HCT116 (cell line): ENCODE measurements around the gene CXCL13. TPM values are rescaled to one million over a fixed set of nuclear protein-coding genes. Genes with fewer than 3 reads are reported as not detected.

Experiments used
- ATAC-seq: fragments of 200-7000 bp; cut with Tn5 transposase; 2 replicates; pipeline ENCODE4 v1.9.1; 2020; ENCODE audit warnings: mild to moderate bottlenecking, moderate library complexity
- BruUV-seq: library from RNA; stranded (reverse); fragments of 400-500 nt; replicated peaks from 2 replicates; lab custom pipeline; 2021; lab: Mats Ljungman, UMichigan
- CTCF ChIA-PET: fragments of 300-600 bp; sonication (Branson Sonifier 250); formaldehyde crosslinking; loops from one replicate; lab custom pipeline; 2021; ENCODE audit warnings: antibody characterized with exemption; lab: Charles Lee
- POLR2A ChIA-PET: fragments of 300-600, 350-600 bp; sonication (Branson Sonifier 250); formaldehyde crosslinking; loops from one replicate; lab custom pipeline; 2021; ENCODE audit warnings: antibody characterized with exemption; lab: Charles Lee
- RAD21 ChIA-PET, 2 experiments: fragments of 300-600 bp; sonication (Branson Sonifier 250); formaldehyde crosslinking; loops; one replicate each; lab custom pipeline; 2023; ENCODE audit warnings: low total read pairs in 2 of 2; ENCODE audit not compliant: uncharacterized antibody in 2 of 2, unreplicated experiment in 2 of 2, low non-redundant PET in 1 of 2; lab: Charles Lee
- DNase-seq: peaks from one replicate; pipeline ENCODE4 v3.0.0-alpha.2; 2010; ENCODE audit warnings: low read depth, low spot score
- H2AFZ ChIP-seq: fragments of 200-600 bp; shearing (Covaris generic), sonication (generic); 2 replicates; pipeline ENCODE4 v1.6.1; 2017; ENCODE audit warnings: low read depth, mixed run types, mixed read lengths, antibody characterized with exemption, low read length; ENCODE audit not compliant: poor library complexity, severe bottlenecking
- H3K27ac ChIP-seq: 2 replicates; pipeline ENCODE4 v1.5.1; 2012; ENCODE audit warnings: low read depth, low read length
- H3K27me3 ChIP-seq: fragments of 200-600 bp; sonication (generic); 2 replicates; pipeline ENCODE4 v1.6.1; 2016; ENCODE audit warnings: mixed run types, low read length, mixed read lengths; ENCODE audit not compliant: insufficient read depth
- H3K36me3 ChIP-seq, 2 experiments: fragments of 200-500 bp in 1 of 2; fragments of 200-600 bp in 1 of 2; sonication (Bioruptor generic) in 1 of 2; sonication (generic) in 1 of 2; 2 replicates each; pipeline versions ENCODE4 v1.5.1 to v1.6.1; 2014 to 2016; ENCODE audit warnings: low read length in 2 of 2, inconsistent platforms in 1 of 2, mixed read lengths in 1 of 2, mixed run types in 1 of 2; ENCODE audit not compliant: insufficient read depth in 2 of 2, control insufficient read depth in 1 of 2
- H3K4me1 ChIP-seq, 2 experiments: fragments of 200-600 bp in 1 of 2; sonication (generic) in 1 of 2; 2 replicates each; pipeline versions ENCODE4 v1.5.1 to v1.6.1; 2012 to 2017; ENCODE audit warnings: low read length in 2 of 2, inconsistent platforms in 1 of 2, mild to moderate bottlenecking in 1 of 2, mixed read lengths in 1 of 2, mixed run types in 1 of 2, moderate library complexity in 1 of 2; ENCODE audit not compliant: insufficient read depth in 2 of 2, control insufficient read depth in 1 of 2
- H3K4me2 ChIP-seq: fragments of 200-600 bp; sonication (generic); 2 replicates; pipeline ENCODE4 v1.6.1; 2017; ENCODE audit warnings: mixed run types, low read length, mixed read lengths
- H3K4me3 ChIP-seq, 2 experiments: fragments of 200-600 bp in 1 of 2; sonication (generic) in 1 of 2; replicated peaks in 1 of 2; 2 replicates each; pipeline ENCODE4 v1.5.1; 2011 to 2016; ENCODE audit warnings: low read length in 2 of 2, control low read depth in 1 of 2, low read depth in 1 of 2, mild to moderate bottlenecking in 1 of 2, mixed read lengths in 1 of 2, mixed run types in 1 of 2
- H3K79me2 ChIP-seq: fragments of 200-600 bp; sonication (generic); 2 replicates; pipeline ENCODE4 v1.6.1; 2017; ENCODE audit warnings: mild to moderate bottlenecking, mixed run types, low read length, moderate library complexity, mixed read lengths; ENCODE audit not compliant: insufficient read depth
- H3K9ac ChIP-seq: fragments of 200-600 bp; sonication (generic); 2 replicates; pipeline ENCODE4 v1.6.1; 2016; ENCODE audit warnings: low read length, mixed read lengths
- H3K9me2 ChIP-seq: fragments of 200-600 bp; sonication (generic), shearing (Covaris generic); 2 replicates; pipeline ENCODE4 v1.6.1; 2017; ENCODE audit warnings: mixed run types, mild to moderate bottlenecking, moderate library complexity; ENCODE audit not compliant: insufficient read depth
- H3K9me3 ChIP-seq, 2 experiments: fragments of 200-500 bp in 1 of 2; fragments of 200-600 bp in 1 of 2; sonication (Bioruptor generic) in 1 of 2; sonication (generic) in 1 of 2; 2 replicates each; pipeline ENCODE4 v1.6.1; 2014 to 2017; ENCODE audit warnings: low read length in 2 of 2, mixed read lengths in 2 of 2, inconsistent platforms in 1 of 2, low read depth in 1 of 2, mild to moderate bottlenecking in 1 of 2, mixed run types in 1 of 2, moderate library complexity in 1 of 2; ENCODE audit not compliant: control insufficient read depth in 1 of 2, insufficient read depth in 1 of 2
- H4K20me1 ChIP-seq: fragments of 200-600 bp; sonication (generic), shearing (Covaris generic); 2 replicates; pipeline ENCODE4 v1.6.1; 2017; ENCODE audit warnings: mixed run types, mild to moderate bottlenecking, moderate library complexity; ENCODE audit not compliant: insufficient read depth
- CBX3 ChIP-seq: IDR thresholded peaks from 2 replicates; pipeline ENCODE4 v1.6.1; 2012; ENCODE audit warnings: low read depth
- CEBPB ChIP-seq: IDR thresholded peaks from 2 replicates; pipeline ENCODE4 v1.6.1; 2012; ENCODE audit warnings: low read depth
- EGR1 ChIP-seq: IDR thresholded peaks from 2 replicates; pipeline ENCODE4 v1.6.1; 2012; ENCODE audit warnings: low read depth
- JUND ChIP-seq: IDR thresholded peaks from 2 replicates; pipeline ENCODE4 v1.6.1; 2012
- POLR2AphosphoS5 ChIP-seq: IDR thresholded peaks from 2 replicates; pipeline ENCODE4 v1.6.1; 2011; ENCODE audit warnings: mild to moderate bottlenecking, low read depth, low read length, moderate library complexity
- REST ChIP-seq: IDR thresholded peaks from 2 replicates; pipeline ENCODE4 v1.6.1; 2012; ENCODE audit warnings: low read depth
- SRF ChIP-seq: IDR thresholded peaks from 2 replicates; pipeline ENCODE4 v1.6.1; 2012; ENCODE audit warnings: low read depth
- ZNF274 ChIP-seq: fragments of 200-500 bp; sonication (Bioruptor generic); IDR thresholded peaks from 2 replicates; pipeline ENCODE4 v1.6.1; 2014; ENCODE audit warnings: mild to moderate bottlenecking, low read depth, low read length, inconsistent platforms
- intact Hi-C: fragments of 100-400 bp; cut with micrococcal nuclease; formaldehyde crosslinking; loops from 2 replicates; pipeline ENCODE4 v1.10.0; 2022
- total RNA-seq: library from RNA; stranded (reverse); gene quantifications from one replicate; pipeline ENCODE4 v1.2.1, GENCODE V29; 2021; ENCODE audit not compliant: unreplicated experiment
- TF ChIP-seq, protein P1 (sequence below): IDR thresholded peaks from 2 replicates; pipeline ENCODE4 v1.6.1; 2011; ENCODE audit warnings: mild to moderate bottlenecking, low read length, moderate library complexity; ENCODE audit not compliant: insufficient replicate concordance; ENCODE audit errors: extremely low read depth

Gene CXCL13
- total RNA-seq, 1 experiment from 2014 or later = not detected

DNA sequence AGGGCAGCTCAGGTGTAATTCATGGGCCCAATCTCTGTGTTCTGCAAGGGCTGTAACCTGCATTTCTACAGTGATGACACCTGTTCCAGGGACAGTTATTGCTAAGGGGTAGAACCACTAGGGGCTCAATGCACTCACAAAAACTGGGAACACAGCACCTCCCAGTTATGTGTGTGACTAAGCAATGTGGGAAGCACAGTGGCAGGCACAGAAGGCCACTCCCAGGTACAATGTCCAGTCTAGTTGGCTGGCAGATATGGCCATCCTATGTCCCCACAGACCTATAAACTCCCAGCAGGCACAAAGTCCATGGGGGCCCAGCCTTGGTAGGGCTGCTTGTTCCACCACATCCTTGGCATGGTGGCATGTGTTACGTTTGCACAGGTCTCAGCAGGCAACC lies 25.7 kb downstream of the CXCL13 start (continued):
- TF ChIP-seq, protein P1, sequence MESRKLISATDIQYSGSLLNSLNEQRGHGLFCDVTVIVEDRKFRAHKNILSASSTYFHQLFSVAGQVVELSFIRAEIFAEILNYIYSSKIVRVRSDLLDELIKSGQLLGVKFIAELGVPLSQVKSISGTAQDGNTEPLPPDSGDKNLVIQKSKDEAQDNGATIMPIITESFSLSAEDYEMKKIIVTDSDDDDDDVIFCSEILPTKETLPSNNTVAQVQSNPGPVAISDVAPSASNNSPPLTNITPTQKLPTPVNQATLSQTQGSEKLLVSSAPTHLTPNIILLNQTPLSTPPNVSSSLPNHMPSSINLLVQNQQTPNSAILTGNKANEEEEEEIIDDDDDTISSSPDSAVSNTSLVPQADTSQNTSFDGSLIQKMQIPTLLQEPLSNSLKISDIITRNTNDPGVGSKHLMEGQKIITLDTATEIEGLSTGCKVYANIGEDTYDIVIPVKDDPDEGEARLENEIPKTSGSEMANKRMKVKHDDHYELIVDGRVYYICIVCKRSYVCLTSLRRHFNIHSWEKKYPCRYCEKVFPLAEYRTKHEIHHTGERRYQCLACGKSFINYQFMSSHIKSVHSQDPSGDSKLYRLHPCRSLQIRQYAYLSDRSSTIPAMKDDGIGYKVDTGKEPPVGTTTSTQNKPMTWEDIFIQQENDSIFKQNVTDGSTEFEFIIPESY = no peak
- TF ChIP-seq REST (no peak), EGR1 (no peak), POLR2AphosphoS5 (no peak), ZNF274 (no peak)

DNA sequence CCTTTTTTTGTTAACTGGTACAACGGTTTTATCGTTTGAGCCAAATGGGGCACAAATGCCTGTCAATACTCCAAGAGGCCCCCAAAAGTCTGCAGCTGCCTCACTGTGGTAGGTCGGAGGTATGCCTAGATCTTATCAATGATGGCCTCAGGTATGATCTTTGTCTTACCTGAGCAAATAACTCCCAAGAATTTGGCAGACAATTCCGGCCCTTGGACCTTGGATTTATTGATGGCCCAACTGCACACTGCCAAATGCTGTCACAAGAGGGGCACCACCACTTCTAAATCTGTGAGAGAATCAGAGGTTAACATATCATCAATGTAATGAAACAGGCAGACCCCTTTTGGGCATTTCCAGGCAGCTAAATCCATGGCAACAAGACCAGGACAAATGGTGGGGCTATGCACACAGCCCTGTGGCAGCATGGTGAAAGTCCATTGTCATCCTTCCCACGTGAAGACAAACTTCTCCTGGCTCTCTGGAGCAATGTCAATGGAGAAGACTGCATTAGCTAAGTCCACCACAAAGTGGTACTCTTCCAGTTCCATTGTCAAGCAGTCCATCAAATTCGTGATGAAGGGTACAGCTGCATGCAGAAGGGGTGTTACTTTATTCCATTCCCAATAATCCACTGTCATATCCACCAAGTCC lies 28.6 kb downstream of the CXCL13 start:
- Histone ChIP-seq H3K27me3 (no peaks in the 10 kb centered on the region), H3K4me3 (no peak overlapping the region), H2AFZ (no peak overlapping the region), H3K9ac (no peak overlapping the region), H3K79me2 (no peaks in the 10 kb centered on the region), H3K27ac (no peak overlapping the region), H3K9me2 (no peaks in the 10 kb centered on the region), H3K9me3 (no peaks in the 10 kb centered on the region), H3K36me3 (no peaks in the 10 kb centered on the region), H4K20me1 (no peaks in the 10 kb centered on the region), H3K4me2 (no peak overlapping the region), H3K4me1 (peaks cover 0 to 11% of the 10 kb centered on the region in 2 experiments; a peak in 2 of 4 replicates)
- RAD21 ChIA-PET = no interaction called here
- DNase-seq (no peak), ATAC-seq (no peak)
- BruUV-seq = no TSS peak
- POLR2A ChIA-PET = no interaction called here
- intact Hi-C loops = no loop called here
- CTCF ChIA-PET = no interaction called here
- TF ChIP-seq CBX3 (no peak), REST (no peak), JUND (no peak), CEBPB (no peak), SRF (no peak)
